Right kidney (tissue), 1 donor: ENCODE results near the gene SLC26A8.
"Not testable (repeated sequence)": the region's sequence is repeated elsewhere in the genome, so short reads cannot be mapped to it uniquely, and the experiment has no call there.

ENCODE experiments used
- DNase-seq: peaks from one replicate; pipeline ENCODE4 v3.0.0-alpha.2; 2016

SLC26A8 gene

GRCh38 chr6:35911871-35912653, 112.4 kb downstream of the SLC26A8 start:
- DNase-seq = no peak

- DNase-seq = not testable (repeated sequence)
Measured at GRCh38 chr6:35909571-35909970, 114.9 kb downstream of the SLC26A8 start.

GRCh38 chr6:35908753-35909401, 115.6 kb downstream of the SLC26A8 start:
- not testable (repeated sequence) for DNase-seq

- no peak for DNase-seq
Measured at GRCh38 chr6:35907750-35908149, 116.7 kb downstream of the SLC26A8 start.

GRCh38 chr6:35906499-35906846, 118.0 kb downstream of the SLC26A8 start:
- DNase-seq = no peak

GRCh38 chr6:35905841-35906498, 118.5 kb downstream of the SLC26A8 start:
- DNase-seq = no peak

- no peak for DNase-seq
Measured at GRCh38 chr6:35905141-35905785, 119.2 kb downstream of the SLC26A8 start.

GRCh38 chr6:35903679-35904078, 120.8 kb downstream of the SLC26A8 start:
- no peak for DNase-seq

GRCh38 chr6:35900448-35900847, 124.0 kb downstream of the SLC26A8 start:
- no peak for DNase-seq

GRCh38 chr6:35898003-35898402, 126.4 kb downstream of the SLC26A8 start:
- DNase-seq = no peak

GRCh38 chr6:35897486-35897885, 127.0 kb downstream of the SLC26A8 start:
- no peak for DNase-seq

- no peak for DNase-seq
Measured at GRCh38 chr6:35897036-35897435, 127.4 kb downstream of the SLC26A8 start.

- DNase-seq = no peak
Measured at GRCh38 chr6:35896228-35896627, 128.2 kb downstream of the SLC26A8 start.

GRCh38 chr6:35895560-35895959, 128.9 kb downstream of the SLC26A8 start:
- DNase-seq = no peak

GRCh38 chr6:35894776-35895175, 129.7 kb downstream of the SLC26A8 start:
- DNase-seq = no peak
